DLD1 (cell line): ENCODE measurements around the gene TOP1.

Experiments
- in situ Hi-C: cut with HindIII; loops from 2 replicates; pipeline ENCODE4 v1.10.0; 2017; ENCODE audit warnings: low sequenced_read_pairs

The TOP1 gene

GRCh38 chr20:41086402-41087324, 58.0 kb downstream of the TOP1 start:
- in situ Hi-C loops = no loop called here

GRCh38 chr20:41087325-41087685, 58.7 kb downstream of the TOP1 start:
- in situ Hi-C loops = no loop called here

- in situ Hi-C loops = no loop called here
These were observed 59.2 kb downstream of the TOP1 start for GRCh38 chr20:41087777-41088176.

- in situ Hi-C loops = no loop called here
These were observed 60.9 kb downstream of the TOP1 start for GRCh38 chr20:41089555-41089954.

- in situ Hi-C loops = no loop called here
These were observed 63.3 kb downstream of the TOP1 start for GRCh38 chr20:41091927-41092326.

- in situ Hi-C loops = no loop called here
These were observed 65.9 kb downstream of the TOP1 start for GRCh38 chr20:41094353-41095055.

GRCh38 chr20:41095110-41095969, 66.7 kb downstream of the TOP1 start:
- in situ Hi-C loops = no loop called here

GRCh38 chr20:41098703-41099250, 70.2 kb downstream of the TOP1 start:
- in situ Hi-C loops = no loop called here

- in situ Hi-C loops = loop anchor here (25.0 kb wide), 1 partner anchor 113 kb away; no protein-coding TSS in a partner anchor
These were observed 71.4 kb downstream of the TOP1 start for GRCh38 chr20:41100001-41100480.

GRCh38 chr20:41101660-41102059, 73.0 kb downstream of the TOP1 start:
- in situ Hi-C loops = loop anchor here (25.0 kb wide), 1 partner anchor 114 kb away; no protein-coding TSS in a partner anchor

- in situ Hi-C loops = loop anchor here (25.0 kb wide), 1 partner anchor 121 kb away; no protein-coding TSS in a partner anchor
These were observed 79.9 kb downstream of the TOP1 start for GRCh38 chr20:41108531-41108930.

GRCh38 chr20:41110012-41110411, 81.4 kb downstream of the TOP1 start:
- in situ Hi-C loops = loop anchor here (25.0 kb wide), 1 partner anchor 123 kb away; no protein-coding TSS in a partner anchor

GRCh38 chr20:41110930-41111577, 82.4 kb downstream of the TOP1 start:
- in situ Hi-C loops = loop anchor here (25.0 kb wide), 1 partner anchor 124 kb away; no protein-coding TSS in a partner anchor

- in situ Hi-C loops = loop anchor here (25.0 kb wide), 1 partner anchor 124 kb away; no protein-coding TSS in a partner anchor
These were observed 82.9 kb downstream of the TOP1 start for GRCh38 chr20:41111578-41111951.

- in situ Hi-C loops = loop anchor here (25.0 kb wide), 1 partner anchor 129 kb away; no protein-coding TSS in a partner anchor
These were observed 87.8 kb downstream of the TOP1 start for GRCh38 chr20:41116282-41116956.

- in situ Hi-C loops = loop anchor here (25.0 kb wide), 1 partner anchor 131 kb away; no protein-coding TSS in a partner anchor
These were observed 89.5 kb downstream of the TOP1 start for GRCh38 chr20:41118159-41118558.

GRCh38 chr20:41118632-41119031, 90.0 kb downstream of the TOP1 start:
- in situ Hi-C loops = loop anchor here (25.0 kb wide), 1 partner anchor 131 kb away; no protein-coding TSS in a partner anchor

- in situ Hi-C loops = loop anchor here (25.0 kb wide), 1 partner anchor 133 kb away; no protein-coding TSS in a partner anchor
These were observed 91.3 kb downstream of the TOP1 start for GRCh38 chr20:41119614-41120561.
